HG03025 (cell line): Measurements from ENCODE around the gene PARVB.
"Not testable (repeated sequence)": the region's sequence is repeated elsewhere in the genome, so short reads cannot be mapped to it uniquely, and the experiment has no call there.

ENCODE experiments used
- ATAC-seq: cut with Tn5 transposase; IDR thresholded peaks from one replicate; pipeline ENCODE4 v1.9.1; 2021; ENCODE audit warnings: mild to moderate bottlenecking, moderate library complexity; ENCODE audit not compliant: unreplicated experiment, low FRiP score

Gene PARVB

GRCh38 chr22:44102856-44103255, 78.8 kb downstream of the PARVB start:
- no peak for ATAC-seq

- no peak for ATAC-seq
Measured at GRCh38 chr22:44103735-44104480, 79.8 kb downstream of the PARVB start.

- ATAC-seq = no peak
Measured at GRCh38 chr22:44107340-44107739, 83.2 kb downstream of the PARVB start.

- ATAC-seq = no peak
Measured at GRCh38 chr22:44108076-44108475, 84.0 kb downstream of the PARVB start.

GRCh38 chr22:44108806-44109385, 84.8 kb downstream of the PARVB start:
- ATAC-seq = no peak

- no peak for ATAC-seq
Measured at GRCh38 chr22:44109416-44109815, 85.3 kb downstream of the PARVB start.

GRCh38 chr22:44110656-44111055, 86.6 kb downstream of the PARVB start:
- ATAC-seq = not testable (repeated sequence)

- ATAC-seq = no peak
Measured at GRCh38 chr22:44111562-44112155, 87.6 kb downstream of the PARVB start.

- no peak for ATAC-seq
Measured at GRCh38 chr22:44112191-44112590, 88.1 kb downstream of the PARVB start.

GRCh38 chr22:44116331-44116730, 92.2 kb downstream of the PARVB start:
- ATAC-seq = no peak

GRCh38 chr22:44116755-44117684, 92.9 kb downstream of the PARVB start:
- no peak for ATAC-seq

- ATAC-seq = no peak
Measured at GRCh38 chr22:44117746-44118145, 93.6 kb downstream of the PARVB start.

GRCh38 chr22:44118645-44119315, 94.7 kb downstream of the PARVB start:
- no peak for ATAC-seq

- ATAC-seq = no peak
Measured at GRCh38 chr22:44119669-44120313, 95.7 kb downstream of the PARVB start.

GRCh38 chr22:44120314-44120704, 96.2 kb downstream of the PARVB start:
- no peak for ATAC-seq

GRCh38 chr22:44125421-44125820, 101.3 kb downstream of the PARVB start:
- ATAC-seq = no peak

GRCh38 chr22:44126807-44127206, 102.7 kb downstream of the PARVB start:
- ATAC-seq = no peak

- ATAC-seq = no peak
Measured at GRCh38 chr22:44127356-44127755, 103.3 kb downstream of the PARVB start.

GRCh38 chr22:44128958-44129618, 105.0 kb downstream of the PARVB start:
- no peak for ATAC-seq
